BJ (cell line): ENCODE results near the gene CXCL17. TPM values are rescaled to one million over a fixed set of nuclear protein-coding genes. Genes with fewer than 3 reads are reported as not detected.
A peak's percentile ranks its signal among the peaks of the same experiment; 100 is the strongest.

Experiments used
- CTCF ChIA-PET: fragments of 350-600 bp; formaldehyde crosslinking; extraction: SDS; loops from one replicate; lab custom pipeline; 2021; ENCODE audit warnings: antibody characterized with exemption, inconsistent platforms; lab: Yijun Ruan, JAX
- POLR2A ChIA-PET: fragments of 300-600 bp; sonication (Branson Sonifier 250); formaldehyde crosslinking; extraction: SDS; loops from one replicate; lab custom pipeline; 2021; ENCODE audit warnings: antibody characterized with exemption; lab: Charles Lee
- DNase-seq: peaks from one replicate; pipeline ENCODE4 v3.0.0-alpha.2; 2011; ENCODE audit warnings: low read depth
- H3K27me3 ChIP-seq: 2 replicates; pipeline ENCODE4 v1.6.0; 2011; ENCODE audit warnings: low read length; ENCODE audit not compliant: control insufficient read depth, insufficient read depth
- H3K36me3 ChIP-seq: 2 replicates; pipeline ENCODE4 v1.5.1; 2011; ENCODE audit warnings: low read length; ENCODE audit not compliant: control insufficient read depth, insufficient read depth
- H3K4me3 ChIP-seq: 2 replicates; pipeline ENCODE4 v1.5.1; 2011; ENCODE audit warnings: low read depth, mild to moderate bottlenecking, control low read depth, low read length
- CTCF ChIP-seq: IDR thresholded peaks from 2 replicates; pipeline ENCODE4 v1.5.1; 2011; ENCODE audit warnings: low read depth, mild to moderate bottlenecking, control low read depth, inconsistent platforms, low read length, moderate library complexity; ENCODE audit not compliant: insufficient read depth
- polyA plus RNA-seq: library from polyadenylated mRNA; depleted of rRNA; stranded (reverse); fragments of >200 nt; gene quantifications from 2 replicates; pipeline ENCODE4 v1.2.3, GENCODE V29; 2011

CXCL17 gene
- polyA plus RNA-seq, 1 experiment = not detected

DNA sequence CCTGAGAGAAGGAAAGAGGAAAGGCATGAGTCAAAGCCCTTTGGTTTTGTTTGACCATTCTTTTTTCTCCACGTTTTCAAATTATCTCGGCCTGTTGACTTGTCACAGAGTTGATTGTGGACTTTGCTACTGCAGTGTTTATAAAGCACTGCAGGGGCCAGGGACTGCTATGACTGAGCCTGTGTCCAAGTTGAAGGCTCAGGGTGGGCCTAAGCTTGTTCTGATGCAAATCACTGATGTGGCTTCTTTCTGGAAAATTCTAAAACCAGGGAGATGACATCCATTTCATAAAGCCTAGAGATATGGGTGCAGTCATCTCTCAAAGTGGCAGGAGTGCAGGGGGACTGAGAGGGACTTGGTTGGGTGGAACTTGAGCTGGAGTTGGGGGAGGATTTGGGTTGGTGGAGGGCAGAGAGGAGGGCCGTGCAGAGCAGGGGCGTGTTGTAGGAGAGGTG lies 1.2 kb upstream of the CXCL17 start:
- ChIA-PET POLR2A (no interaction called here), CTCF (interaction anchor here (0.6 to 1.3 kb wide), 2 partner anchors 74 to 84 kb away, joined by 3 to 4 read pairs; partner anchors contain the start of gene CEACAM1)
- no peak for TF ChIP-seq CTCF
- Histone ChIP-seq H3K36me3 (no peaks in the 10 kb centered on the region), H3K4me3 (no peak overlapping the region), H3K27me3 (peaks cover 6% of the 10 kb centered on the region)
- DNase-seq = no peak

- no peak for DNase-seq
- no peak overlapping the region for H3K4me3 ChIP-seq
- no peak for TF ChIP-seq CTCF
- ChIA-PET POLR2A (no interaction called here), CTCF (interaction anchor here (0.6 to 3.3 kb wide), 26 partner anchors 8 to 868 kb away, joined by 3 to 43 read pairs (median 5); partner anchors contain the start of gene CEACAM1)
- H3K36me3 ChIP-seq = no peaks in the 10 kb centered on the region
- H3K27me3 ChIP-seq = peaks cover 6% of the 10 kb centered on the region
Observed at GRCh38 chr19:42441049-42441445, 1.7 kb downstream of the CXCL17 start.

DNA sequence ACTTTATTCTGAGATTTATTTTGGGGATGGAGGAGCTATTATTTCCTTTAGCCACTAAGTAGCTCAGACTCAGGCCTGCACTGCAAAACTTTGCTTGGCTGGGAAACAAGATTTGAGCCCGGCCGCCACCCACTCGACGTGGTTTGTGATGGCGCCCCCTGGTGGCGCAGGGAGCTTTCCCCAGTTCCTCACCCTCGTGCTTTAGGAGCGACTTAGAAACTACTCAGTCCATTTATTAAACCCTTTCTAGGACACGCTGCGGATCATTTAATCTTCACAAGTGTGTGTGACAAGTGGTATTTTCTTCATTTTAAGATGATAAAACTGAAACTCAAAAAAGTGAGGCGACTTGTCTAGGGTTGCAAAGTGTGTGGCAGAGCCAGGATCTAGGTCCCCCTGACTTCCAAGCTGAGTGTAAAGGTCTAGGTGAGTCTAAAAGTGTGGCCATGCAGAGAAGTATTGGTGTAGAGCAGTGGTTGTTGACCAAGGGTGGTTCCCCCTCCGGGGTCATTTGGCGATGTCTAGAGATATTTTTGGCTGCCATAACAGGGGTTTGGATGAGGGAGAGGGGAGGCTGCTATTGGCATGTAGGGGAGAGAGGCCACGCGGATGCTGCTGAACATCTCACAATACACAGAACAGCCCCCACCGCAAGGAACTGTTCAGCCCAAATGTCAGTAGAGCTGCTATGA lies 2.2 kb downstream of the CXCL17 start:
- ChIA-PET CTCF (interaction anchor here (0.6 to 3.3 kb wide), 40 partner anchors 9 to 868 kb away, joined by 3 to 43 read pairs (median 4); partner anchors contain the start of genes CEACAM1 and LIPE), POLR2A (no interaction called here)
- Histone ChIP-seq H3K27me3 (peaks cover 6% of the 10 kb centered on the region), H3K36me3 (no peaks in the 10 kb centered on the region), H3K4me3 (no peak overlapping the region)
- no peak for DNase-seq
- peak; percentile 97 for TF ChIP-seq CTCF

DNA sequence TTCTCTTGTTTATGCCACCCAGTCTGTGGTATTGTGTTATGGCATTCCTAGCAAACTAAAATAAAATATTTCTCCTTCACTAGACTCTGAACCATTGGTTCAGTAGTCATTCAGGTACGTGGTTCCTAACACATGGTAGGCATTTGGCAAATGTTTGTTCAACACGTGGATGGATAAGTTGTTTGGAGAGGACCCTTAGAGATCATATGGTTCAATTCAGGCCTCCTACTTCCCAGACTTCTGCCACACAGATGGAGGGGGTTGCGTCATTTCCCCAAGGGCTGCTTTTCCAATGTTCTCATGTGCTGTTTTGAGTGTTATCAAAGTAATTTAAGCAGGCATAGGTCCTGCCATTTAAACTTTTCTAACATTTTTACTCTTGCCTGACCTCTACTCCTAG lies 6.7 kb downstream of the CXCL17 start:
- no peak for TF ChIP-seq CTCF
- POLR2A ChIA-PET = no interaction called here
- Histone ChIP-seq H3K27me3 (no peaks in the 10 kb centered on the region; the same call in none of the 2 replicates), H3K4me3 (no peak overlapping the region), H3K36me3 (no peaks in the 10 kb centered on the region)
- peak; percentile 22 for DNase-seq
- CTCF ChIA-PET = interaction anchor here (0.6 to 3.7 kb wide), 2 partner anchors 23 to 93 kb away, joined by 3 to 36 read pairs; partner anchors contain the start of gene CEACAM1

GRCh38 chr19:42435316-42435715 lies 7.4 kb downstream of the CXCL17 start:
- POLR2A ChIA-PET = interaction anchor here (0.6 kb wide), 1 partner anchor 146 kb away, joined by 4 read pairs; no protein-coding TSS in a partner anchor
- Histone ChIP-seq H3K27me3 (no peaks in the 10 kb centered on the region; the same call in 1 of the 2 replicates), H3K4me3 (no peak overlapping the region), H3K36me3 (no peaks in the 10 kb centered on the region)
- CTCF ChIA-PET = interaction anchor here (0.6 to 3.2 kb wide), 6 partner anchors 15 to 251 kb away, joined by 3 to 9 read pairs (median 3); no protein-coding TSS in a partner anchor
- DNase-seq = no peak
- no peak for TF ChIP-seq CTCF
